ENCODE results near the gene PRR36. TPM values are rescaled to one million over a fixed set of nuclear protein-coding genes. Genes with fewer than 3 reads are reported as not detected.
A peak's percentile ranks its signal among the peaks of the same experiment; 100 is the strongest.
"Not testable (repeated sequence)": the region's sequence is repeated elsewhere in the genome, so short reads cannot be mapped to it uniquely, and the experiment has no call there.

The PRR36 gene
- total RNA-seq, 2 experiments from 2014 or later = 0.10 to 0.15 TPM

GRCh38 chr19:7863971-7864689 lies 10.1 kb downstream of the PRR36 start:
- DNase-seq = no peak
- H3K27ac Mint-ChIP-seq = no peak overlapping the region
- ChIA-PET POLR2A (no interaction called here), CTCF (interaction anchor here (0.5 to 2.0 kb wide), 4 partner anchors 12 to 138 kb away, joined by 3 to 6 read pairs (median 3); partner anchors contain the start of gene MAP2K7)
- peaks cover 22% of the 10 kb centered on the region for H3K27me3 Mint-ChIP-seq
- H3K4me3 Mint-ChIP-seq = no peak overlapping the region
- H3K4me1 Mint-ChIP-seq = peaks cover 19% of the 10 kb centered on the region
- H3K9me3 Mint-ChIP-seq = no peaks in the 10 kb centered on the region
- no peaks in the 10 kb centered on the region for H3K36me3 Mint-ChIP-seq (ENCODE audit: low read depth)

GRCh38 chr19:7863157-7863970 lies 10.8 kb downstream of the PRR36 start:
- ChIA-PET CTCF (interaction anchor here (0.5 to 2.0 kb wide), 4 partner anchors 10 to 295 kb away, joined by 3 to 6 read pairs (median 4); no protein-coding TSS in a partner anchor), POLR2A (no interaction called here)
- no peaks in the 10 kb centered on the region for H3K36me3 Mint-ChIP-seq (ENCODE audit: low read depth)
- H3K27me3 Mint-ChIP-seq = peaks cover 22% of the 10 kb centered on the region
- no peaks in the 10 kb centered on the region for H3K9me3 Mint-ChIP-seq
- DNase-seq = no peak
- no peak overlapping the region for H3K27ac Mint-ChIP-seq
- no peak overlapping the region for H3K4me3 Mint-ChIP-seq
- peaks cover 13% of the 10 kb centered on the region for H3K4me1 Mint-ChIP-seq

DNA sequence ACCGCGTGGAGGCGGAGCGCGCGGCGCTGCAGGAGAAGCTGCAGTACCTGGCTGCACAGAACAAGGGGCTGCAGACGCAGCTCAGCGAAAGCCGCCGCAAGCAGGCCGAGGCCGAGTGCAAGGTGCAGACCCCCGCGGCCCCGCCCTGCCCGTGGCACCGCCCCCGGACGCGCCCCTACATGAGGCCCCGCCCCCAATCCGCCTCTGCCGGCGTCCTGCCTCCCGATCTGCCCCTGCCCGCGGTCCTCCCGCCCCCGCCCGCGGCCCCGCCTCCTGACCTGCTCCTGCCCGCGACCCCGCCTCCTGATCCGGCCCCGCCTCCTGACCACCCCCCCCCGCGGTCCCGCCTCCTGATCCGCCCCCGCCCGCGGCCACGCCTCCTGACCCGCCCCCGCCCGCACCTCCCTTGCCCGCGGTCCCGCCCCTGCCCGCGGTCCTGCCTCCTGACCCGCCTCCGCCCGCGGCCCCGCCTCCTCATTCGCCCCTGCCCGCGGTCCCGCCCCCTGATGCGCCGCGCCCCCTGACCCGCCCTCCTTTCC lies 11.7 kb downstream of the PRR36 start:
- Mint-ChIP-seq H3K4me1 (peaks cover 11% of the 10 kb centered on the region), H3K27me3 (peaks cover 18% of the 10 kb centered on the region), H3K4me3 (no peak overlapping the region), H3K9me3 (no peaks in the 10 kb centered on the region), H3K27ac (no peak overlapping the region), H3K36me3 (ENCODE audit: low read depth) (no peaks in the 10 kb centered on the region)
- peak; percentile 69 for DNase-seq
- POLR2A ChIA-PET = interaction anchor here (0.6 kb wide), 1 partner anchor 233 kb away, joined by 3 read pairs; the partner anchor contains the start of genes PET100 and XAB2
- CTCF ChIA-PET = interaction anchor here (0.8 to 1.7 kb wide), 3 partner anchors 11 to 72 kb away, joined by 3 to 6 read pairs (median 4); partner anchors contain the start of gene MAP2K7

- DNase-seq = no peak
- H3K4me3 Mint-ChIP-seq = no peak overlapping the region
- peaks cover 13% of the 10 kb centered on the region for H3K27me3 Mint-ChIP-seq
- H3K36me3 Mint-ChIP-seq (ENCODE audit: low read depth) = no peaks in the 10 kb centered on the region
- no peak overlapping the region for H3K27ac Mint-ChIP-seq
- peaks cover 11% of the 10 kb centered on the region for H3K4me1 Mint-ChIP-seq
- POLR2A ChIA-PET = interaction anchor here (0.6 kb wide), 1 partner anchor 232 kb away, joined by 3 read pairs; the partner anchor contains the start of genes PET100 and XAB2
- CTCF ChIA-PET = interaction anchor here (0.5 to 4.9 kb wide), 6 partner anchors 7 to 271 kb away, joined by 3 to 28 read pairs (median 4); partner anchors contain the start of gene MAP2K7
- H3K9me3 Mint-ChIP-seq = no peaks in the 10 kb centered on the region
Measured at GRCh38 chr19:7861619-7862412, 12.4 kb downstream of the PRR36 start.

- no peaks in the 10 kb centered on the region for H3K36me3 Mint-ChIP-seq (ENCODE audit: low read depth)
- no peak overlapping the region for H3K4me3 Mint-ChIP-seq
- H3K9me3 Mint-ChIP-seq = no peaks in the 10 kb centered on the region
- H3K27me3 Mint-ChIP-seq = peaks cover 13% of the 10 kb centered on the region
- POLR2A ChIA-PET = no interaction called here
- H3K4me1 Mint-ChIP-seq = peaks cover 11% of the 10 kb centered on the region
- CTCF ChIA-PET = interaction anchor here (0.5 to 4.9 kb wide), 5 partner anchors 8 to 371 kb away, joined by 3 to 28 read pairs (median 4); partner anchors contain the start of gene MAP2K7
- DNase-seq = no peak
- no peak overlapping the region for H3K27ac Mint-ChIP-seq
Measured at GRCh38 chr19:7860714-7861618, 13.2 kb downstream of the PRR36 start.

DNA sequence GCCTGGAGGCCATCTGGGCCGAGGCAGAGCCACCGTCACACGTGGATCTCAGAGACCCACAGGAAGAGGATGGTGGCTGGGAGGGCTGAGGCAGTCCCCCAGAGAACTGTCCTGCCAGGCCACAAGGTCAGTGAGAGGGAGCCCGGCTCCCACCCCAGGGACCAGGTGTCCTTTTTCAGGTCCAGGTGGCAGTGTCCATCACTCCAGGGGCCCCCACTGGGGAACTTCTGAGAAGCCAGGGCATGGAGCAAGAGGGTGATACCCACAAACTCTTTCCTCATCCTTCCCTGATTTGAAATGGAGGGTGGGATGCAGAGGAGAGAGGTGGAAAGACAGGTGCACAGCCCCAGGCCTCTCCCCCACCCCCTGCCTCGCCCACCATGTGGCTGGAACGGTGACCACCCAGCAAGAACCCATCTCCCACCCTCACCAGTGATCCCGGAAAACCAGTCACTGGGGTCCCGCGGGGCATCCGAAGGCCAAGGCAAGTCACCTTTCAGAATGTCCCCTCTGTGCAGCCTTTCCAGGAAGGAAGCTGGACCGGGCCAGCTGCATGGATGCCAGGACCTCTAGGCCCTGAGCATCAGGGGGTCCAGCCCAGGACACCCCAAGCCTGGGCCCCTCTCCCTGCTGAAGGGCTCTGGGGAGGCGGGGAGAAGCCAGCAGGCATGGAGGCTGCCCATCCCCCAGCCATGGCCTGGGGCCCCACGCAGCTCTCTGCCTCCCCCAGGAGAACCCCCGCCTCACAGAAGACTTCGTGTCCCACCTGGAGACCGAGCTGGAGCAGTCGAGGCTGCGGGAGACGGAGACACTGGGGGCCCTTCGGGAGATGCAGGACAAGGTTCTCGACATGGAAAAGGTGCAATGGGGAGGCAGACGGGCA lies 14.1 kb downstream of the PRR36 start:
- peaks cover 5% of the 10 kb centered on the region for H3K4me1 Mint-ChIP-seq
- DNase-seq = no peak
- H3K9me3 Mint-ChIP-seq = no peaks in the 10 kb centered on the region
- no peak overlapping the region for H3K27ac Mint-ChIP-seq
- no peaks in the 10 kb centered on the region for H3K36me3 Mint-ChIP-seq (ENCODE audit: low read depth)
- H3K4me3 Mint-ChIP-seq = no peak overlapping the region
- CTCF ChIA-PET = interaction anchor here (4.9 kb wide), 1 partner anchor 9 kb away, joined by 28 read pairs; no protein-coding TSS in a partner anchor
- H3K27me3 Mint-ChIP-seq = peaks cover 9% of the 10 kb centered on the region
- POLR2A ChIA-PET = no interaction called here

GRCh38 chr19:7859087-7859486 lies 15.1 kb downstream of the PRR36 start:
- H3K4me3 Mint-ChIP-seq; H3K9me3 Mint-ChIP-seq; POLR2A ChIA-PET; H3K36me3 Mint-ChIP-seq (ENCODE audit: low read depth); DNase-seq; H3K27ac Mint-ChIP-seq; H3K27me3 Mint-ChIP-seq; H3K4me1 Mint-ChIP-seq: not testable (repeated sequence)
- CTCF ChIA-PET = interaction anchor here (1.5 to 4.9 kb wide), 2 partner anchors 10 to 24 kb away, joined by 3 to 28 read pairs; no protein-coding TSS in a partner anchor

DNA sequence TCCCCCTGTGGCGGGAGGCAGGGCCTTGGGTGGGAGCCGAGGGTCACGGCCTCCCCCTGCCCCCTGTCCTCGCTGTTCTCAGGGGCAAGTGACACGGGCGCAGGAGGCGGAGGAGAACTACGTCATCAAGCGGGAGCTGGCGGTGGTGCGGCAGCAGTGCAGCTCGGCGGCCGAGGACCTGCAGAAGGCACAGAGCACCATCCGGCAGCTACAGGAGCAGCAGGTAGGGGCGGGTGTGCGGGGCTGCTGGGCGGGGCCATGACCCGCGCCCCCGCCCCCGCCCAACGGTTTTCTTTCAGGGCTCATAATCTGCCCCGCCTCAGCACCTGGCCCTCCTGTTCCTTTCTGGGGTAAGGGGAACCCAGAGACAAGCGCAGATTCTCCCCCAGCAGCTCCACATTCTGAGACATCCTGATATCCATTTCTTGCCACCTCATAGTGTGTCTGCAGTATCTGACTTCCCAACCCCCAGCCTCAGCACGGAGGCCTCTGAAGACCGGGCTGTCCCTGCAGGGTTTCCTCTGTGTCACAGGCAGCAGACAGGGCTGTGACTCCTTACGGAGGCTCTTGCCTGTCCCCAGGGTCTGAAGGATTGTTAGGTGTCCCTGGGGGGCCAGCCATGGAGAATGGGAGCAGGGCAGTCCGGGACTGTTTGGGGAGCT lies 15.9 kb downstream of the PRR36 start:
- ChIA-PET POLR2A (no interaction called here), CTCF (interaction anchor here (0.5 to 4.9 kb wide), 5 partner anchors 11 to 269 kb away, joined by 3 to 28 read pairs (median 3); partner anchors contain the start of genes MAP2K7 and TIMM44)
- Mint-ChIP-seq H3K27me3 (peaks cover 6% of the 10 kb centered on the region), H3K4me1 (no peaks in the 10 kb centered on the region), H3K27ac (no peak overlapping the region), H3K4me3 (no peak overlapping the region), H3K36me3 (ENCODE audit: low read depth) (no peaks in the 10 kb centered on the region), H3K9me3 (no peaks in the 10 kb centered on the region)
- no peak for DNase-seq

DNA sequence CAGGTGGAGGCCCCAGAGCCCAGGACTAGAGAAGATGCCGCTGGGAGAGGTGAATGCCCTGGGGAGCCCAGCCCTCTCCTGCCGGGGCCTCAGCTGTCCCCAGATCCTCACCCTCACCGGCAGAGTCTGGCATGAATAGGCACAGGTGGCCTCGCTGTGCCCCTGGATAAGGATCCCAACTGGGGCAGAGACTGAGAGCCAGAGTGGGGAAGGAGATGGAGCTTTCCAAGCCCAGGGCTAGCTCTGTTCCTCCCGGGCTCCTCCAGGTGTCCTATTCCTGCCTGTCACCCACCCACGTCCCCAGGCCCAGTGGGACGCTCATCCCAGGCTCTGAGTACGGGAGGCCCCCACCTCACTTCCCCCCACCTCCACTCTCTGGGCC lies 16.5 kb downstream of the PRR36 start:
- no peak overlapping the region for H3K27ac Mint-ChIP-seq
- H3K4me1 Mint-ChIP-seq = peaks cover 3% of the 10 kb centered on the region
- POLR2A ChIA-PET = no interaction called here
- CTCF ChIA-PET = interaction anchor here (0.5 to 4.9 kb wide), 5 partner anchors 11 to 269 kb away, joined by 3 to 28 read pairs (median 3); partner anchors contain the start of genes MAP2K7 and TIMM44
- no peak overlapping the region for H3K4me3 Mint-ChIP-seq
- DNase-seq = no peak
- no peaks in the 10 kb centered on the region for H3K36me3 Mint-ChIP-seq (ENCODE audit: low read depth)
- no peaks in the 10 kb centered on the region for H3K9me3 Mint-ChIP-seq
- H3K27me3 Mint-ChIP-seq = peaks cover 6% of the 10 kb centered on the region

All from activated CD4-positive, alpha-beta T cell treated with anti-CD3 and anti-CD28 coated beads, Interleukin-2, amount 10 ng/mL, durations not matched to agents 7 days and 5 days (primary cell).